PC-9 (cell line): ENCODE results near the gene TAF4B.

Source experiments
- CTCF ChIP-seq: fragments of 200-600 bp; sonication (generic); conservative IDR thresholded peaks from 2 replicates; pipeline ENCODE4 v1.6.1; 2017; ENCODE audit warnings: mixed run types, antibody characterized with exemption, mild to moderate bottlenecking, moderate library complexity
- EZH2 ChIP-seq: fragments of 200-600 bp; sonication (generic); IDR thresholded peaks from 2 replicates; pipeline ENCODE4 v1.8.0; 2017; ENCODE audit warnings: antibody characterized with exemption, low read depth

GRCh38 chr18:26383454-26384270 lies 157.4 kb downstream of the TAF4B start:
- TF ChIP-seq CTCF (peak; percentile 79), EZH2 (no peak)
